B cell (primary cell): ENCODE data around the gene SPRY4. TPM values are rescaled to one million over a fixed set of nuclear protein-coding genes. Genes with fewer than 3 reads are reported as not detected.

Experiments used
- ATAC-seq: fragments of 200-7000 bp; cut with Tn5 transposase; one replicate; pipeline ENCODE4 v1.10.0; 2021; ENCODE audit warnings: low read depth, mild to moderate bottlenecking, moderate number of reproducible peaks, moderate library complexity
- CTCF ChIA-PET: fragments of 350-600 bp; sonication (Branson Sonifier 250); formaldehyde crosslinking; loops from one replicate; lab custom pipeline; 2021; ENCODE audit warnings: antibody characterized with exemption, inconsistent platforms; lab: Charles Lee
- POLR2A ChIA-PET: fragments of 350-600 bp; sonication (Branson Sonifier 250); formaldehyde crosslinking; loops from one replicate; lab custom pipeline; 2021; ENCODE audit warnings: antibody characterized with exemption; lab: Charles Lee
- DNase-seq: peaks from one replicate; pipeline ENCODE4 v3.0.0; 2013
- H2AFZ ChIP-seq: 2 replicates; pipeline ENCODE4 v1.6.1; 2012; ENCODE audit warnings: mild to moderate bottlenecking, low read depth, low read length; ENCODE audit not compliant: insufficient read depth, poor library complexity, severe bottlenecking
- H3K27ac ChIP-seq, 2 donors: 1 replicate in 1 of 2; 2 replicates in 1 of 2; pipeline ENCODE4 v1.5.1; 2012 to 2013; ENCODE audit warnings: low read length in 2 of 2, mild to moderate bottlenecking in 2 of 2, moderate library complexity in 1 of 2
- H3K27me3 ChIP-seq, 4 experiments: fragments of 200-600 bp in 1 of 4; sonication (generic) in 1 of 4; replicated peaks in 1 of 4; 1 replicate in 2 of 4; 2 replicates in 2 of 4; pipeline versions ENCODE4 v1.6.1 to v1.7.0; 2013 to 2016; ENCODE audit warnings: low read length in 3 of 4, mild to moderate bottlenecking in 2 of 4, mixed read lengths in 1 of 4, moderate library complexity in 1 of 4; ENCODE audit not compliant: insufficient read depth in 4 of 4, control insufficient read depth in 3 of 4; ENCODE audit errors: control extremely low read depth in 1 of 4
- H3K36me3 ChIP-seq, 2 experiments: replicated peaks in 1 of 2; 1 replicate in 1 of 2; 2 replicates in 1 of 2; pipeline versions ENCODE4 v1.6.1 to v1.7.1; 2013; ENCODE audit warnings: low read length in 1 of 2; ENCODE audit not compliant: insufficient read depth in 2 of 2, control insufficient read depth in 1 of 2; ENCODE audit errors: control extremely low read depth in 1 of 2, extremely low read depth in 1 of 2
- H3K4me1 ChIP-seq, 2 donors: fragments of 200-600 bp in 1 of 2; sonication (generic) in 1 of 2; 1 replicate in 1 of 2; 2 replicates in 1 of 2; pipeline versions ENCODE4 v1.5.1 to v1.6.1; 2013 to 2017; ENCODE audit warnings: low read length in 2 of 2; ENCODE audit not compliant: control insufficient read depth in 2 of 2, insufficient read depth in 2 of 2
- H3K4me2 ChIP-seq: replicated peaks from 2 replicates; pipeline ENCODE3; 2012; ENCODE audit warnings: mild to moderate bottlenecking, low read depth, low read length; ENCODE audit not compliant: poor library complexity, severe bottlenecking
- H3K4me3 ChIP-seq, 5 experiments: fragments of 200-600 bp in 1 of 5; sonication (generic) in 1 of 5; 1 replicate in 3 of 5; 2 replicates in 2 of 5; pipeline versions ENCODE4 v1.5.1 to v1.7.0; 2011 to 2016; ENCODE audit warnings: low read length in 4 of 5, mild to moderate bottlenecking in 4 of 5, low read depth in 2 of 5, control low read depth in 1 of 5, moderate library complexity in 1 of 5; ENCODE audit not compliant: insufficient read depth in 1 of 5; ENCODE audit errors: control extremely low read depth in 1 of 5, extremely low read depth in 1 of 5
- H3K79me2 ChIP-seq: fragments of 200-600 bp; sonication (generic); one replicate; pipeline ENCODE4 v1.6.0; 2016; ENCODE audit warnings: low read length; ENCODE audit not compliant: control insufficient read depth, insufficient read depth
- H3K9ac ChIP-seq: fragments of 200-600 bp; sonication (generic); 2 replicates; pipeline ENCODE4 v1.6.1; 2017; ENCODE audit warnings: mild to moderate bottlenecking, low read length, moderate library complexity
- H3K9me3 ChIP-seq, 3 donors: one replicate each; pipeline versions ENCODE4 v1.6.1 to v1.7.1; 2013; ENCODE audit warnings: low read length in 2 of 3; ENCODE audit not compliant: control insufficient read depth in 2 of 3, insufficient read depth in 1 of 3; ENCODE audit errors: control extremely low read depth in 1 of 3
- H4K20me1 ChIP-seq: 2 replicates; pipeline ENCODE4 v1.6.0; 2012; ENCODE audit warnings: mild to moderate bottlenecking, low read length; ENCODE audit not compliant: insufficient read depth, control insufficient read depth, poor library complexity, severe bottlenecking
- H3K27ac Mint-ChIP-seq: one replicate; pipeline ENCODE4 v1.8.0; 2021; ENCODE audit warnings: mixed read lengths
- H3K27me3 Mint-ChIP-seq: one replicate; pipeline ENCODE4 v1.8.0; 2021; ENCODE audit warnings: mixed read lengths
- H3K4me1 Mint-ChIP-seq: one replicate; pipeline ENCODE4 v1.8.0; 2021; ENCODE audit warnings: mixed read lengths
- H3K4me3 Mint-ChIP-seq: one replicate; pipeline ENCODE4 v1.8.0; 2021; ENCODE audit warnings: mixed read lengths
- H3K9me3 Mint-ChIP-seq: one replicate; pipeline ENCODE4 v1.8.0; 2022; ENCODE audit warnings: mixed read lengths; ENCODE audit not compliant: insufficient read depth
- CTCF ChIP-seq: fragments of 200-600 bp; IDR thresholded peaks from one replicate; pipeline ENCODE4 v1.8.0; 2022; ENCODE audit warnings: antibody characterized with exemption, mild to moderate bottlenecking
- EZH2 ChIP-seq: IDR thresholded peaks from 2 replicates; pipeline ENCODE4 v1.6.1; 2012; ENCODE audit warnings: borderline replicate concordance, low read depth, mild to moderate bottlenecking, moderate library complexity, low read length; ENCODE audit not compliant: insufficient read depth, poor library complexity, severe bottlenecking
- WGBS: methylation state at CpG from one replicate; pipeline ENCODE4 v1.1.5; 2013; ENCODE audit warnings: missing lambda C conversion rate; ENCODE audit not compliant: insufficient coverage; 5-methylcytosine and 5-hydroxymethylcytosine counted together
- intact Hi-C: fragments of 100-400 bp; cut with micrococcal nuclease; formaldehyde crosslinking; loops from one replicate; pipeline ENCODE4 v1.10.0; 2022
- polyA plus RNA-seq: library from polyadenylated mRNA; depleted of rRNA; stranded (reverse); fragments of >200 nt; gene quantifications from 2 replicates; pipeline ENCODE4 v1.2.3, GENCODE V29; 2012
- total RNA-seq, 2 donors: library from RNA; stranded (reverse); fragments of 120-200 nt in 1 of 2; gene quantifications; 1 replicate in 1 of 2; 2 replicates in 1 of 2; pipeline versions ENCODE4 v1.2.3 to v1.2.4, GENCODE V29; 2013 to 2022

Gene SPRY4
- total and polyA plus RNA-seq, 2 donors (not counting 1 experiment from before 2014, with no cell fraction given), result 0.06 TPM; not detected in 1

- no peak overlapping the region for H3K27ac Mint-ChIP-seq
- WGBS, result 96% methylated on average over 13 of the region's 14 CpGs
- DNase-seq, result no peak
Observed at GRCh38 chr5:142304013-142304701, 20.7 kb downstream of the SPRY4 start.

More at GRCh38 chr5:142304013-142304701, 20.7 kb downstream of the SPRY4 start:
- Histone ChIP-seq H4K20me1 (no peaks in the 10 kb centered on the region), H3K27ac (no peak overlapping the region), H3K79me2 (no peaks in the 10 kb centered on the region), H3K4me3 (no peak overlapping the region), H3K27me3 (no peaks in the 10 kb centered on the region), H3K4me2 (no peak overlapping the region), H3K36me3 (no peaks in the 10 kb centered on the region), H2AFZ (no peak overlapping the region), H3K9me3 (no peaks in the 10 kb centered on the region), H3K4me1 (no peaks in the 10 kb centered on the region), H3K9ac (no peak overlapping the region)
- ChIA-PET POLR2A (no interaction called here), CTCF (no interaction called here)
- H3K4me1 Mint-ChIP-seq, result no peaks in the 10 kb centered on the region
- no peak for TF ChIP-seq EZH2
- TF ChIP-seq CTCF, result no peak
- H3K27me3 Mint-ChIP-seq, result peaks cover 7% of the 10 kb centered on the region
- no peak for ATAC-seq
- H3K9me3 Mint-ChIP-seq, result no peaks in the 10 kb centered on the region
- intact Hi-C loops, result no loop called here
- no peak overlapping the region for H3K4me3 Mint-ChIP-seq
